ENCODE measurements around the gene NME3.

Gene NME3

GRCh38 chr16:1768061-1768766 lies 3.1 kb downstream of the NME3 start:
- no peak for DNase-seq

GRCh38 chr16:1767116-1767994 lies 4.0 kb downstream of the NME3 start:
- DNase-seq = no peak

GRCh38 chr16:1766701-1767100 lies 4.6 kb downstream of the NME3 start:
- DNase-seq = no peak

GRCh38 chr16:1766231-1766630 lies 5.1 kb downstream of the NME3 start:
- DNase-seq = no peak

- DNase-seq = no peak
Observed at GRCh38 chr16:1765826-1766225, 5.5 kb downstream of the NME3 start.

GRCh38 chr16:1764971-1765370 lies 6.4 kb downstream of the NME3 start:
- no peak for DNase-seq

GRCh38 chr16:1763521-1764511 lies 7.5 kb downstream of the NME3 start:
- no peak for DNase-seq

- DNase-seq = no peak
Observed at GRCh38 chr16:1762879-1763520, 8.3 kb downstream of the NME3 start.

GRCh38 chr16:1762196-1762878 lies 9.0 kb downstream of the NME3 start:
- no peak for DNase-seq

GRCh38 chr16:1761751-1762150 lies 9.6 kb downstream of the NME3 start:
- DNase-seq = no peak

- DNase-seq = no peak
Observed at GRCh38 chr16:1760911-1761310, 10.4 kb downstream of the NME3 start.

- DNase-seq = no peak
Observed at GRCh38 chr16:1759511-1759910, 11.8 kb downstream of the NME3 start.

GRCh38 chr16:1758923-1759322 lies 12.4 kb downstream of the NME3 start:
- DNase-seq = no peak

- no peak for DNase-seq
Observed at GRCh38 chr16:1757714-1758461, 13.5 kb downstream of the NME3 start.

GRCh38 chr16:1754204-1754603 lies 17.1 kb downstream of the NME3 start:
- DNase-seq = no peak

- DNase-seq = no peak
Observed at GRCh38 chr16:1752853-1753252, 18.5 kb downstream of the NME3 start.

- DNase-seq = no peak
Observed at GRCh38 chr16:1751946-1752345, 19.4 kb downstream of the NME3 start.

- no peak for DNase-seq
Observed at GRCh38 chr16:1749152-1750117, 21.9 kb downstream of the NME3 start.

- DNase-seq = no peak
Observed at GRCh38 chr16:1747934-1748333, 23.4 kb downstream of the NME3 start.

GRCh38 chr16:1746693-1747195 lies 24.6 kb downstream of the NME3 start:
- DNase-seq = no peak
